BJ (cell line): ENCODE data around the gene ESR1. TPM values are rescaled to one million over a fixed set of nuclear protein-coding genes. Genes with fewer than 3 reads are reported as not detected.
A peak's percentile ranks its signal among the peaks of the same experiment; 100 is the strongest.

Experiments
- CTCF ChIA-PET: fragments of 350-600 bp; formaldehyde crosslinking; extraction: SDS; loops from one replicate; lab custom pipeline; 2021; ENCODE audit warnings: antibody characterized with exemption, inconsistent platforms; lab: Yijun Ruan, JAX
- POLR2A ChIA-PET: fragments of 300-600 bp; sonication (Branson Sonifier 250); formaldehyde crosslinking; extraction: SDS; loops from one replicate; lab custom pipeline; 2021; ENCODE audit warnings: antibody characterized with exemption; lab: Charles Lee
- DNase-seq: peaks from one replicate; pipeline ENCODE4 v3.0.0-alpha.2; 2011; ENCODE audit warnings: low read depth
- H3K27me3 ChIP-seq: 2 replicates; pipeline ENCODE4 v1.6.0; 2011; ENCODE audit warnings: low read length; ENCODE audit not compliant: control insufficient read depth, insufficient read depth
- H3K36me3 ChIP-seq: 2 replicates; pipeline ENCODE4 v1.5.1; 2011; ENCODE audit warnings: low read length; ENCODE audit not compliant: control insufficient read depth, insufficient read depth
- H3K4me3 ChIP-seq: 2 replicates; pipeline ENCODE4 v1.5.1; 2011; ENCODE audit warnings: low read depth, mild to moderate bottlenecking, control low read depth, low read length
- CTCF ChIP-seq: IDR thresholded peaks from 2 replicates; pipeline ENCODE4 v1.5.1; 2011; ENCODE audit warnings: low read depth, mild to moderate bottlenecking, control low read depth, inconsistent platforms, low read length, moderate library complexity; ENCODE audit not compliant: insufficient read depth
- polyA plus RNA-seq: library from polyadenylated mRNA; depleted of rRNA; stranded (reverse); fragments of >200 nt; gene quantifications from 2 replicates; pipeline ENCODE4 v1.2.3, GENCODE V29; 2011

Gene ESR1
- polyA plus RNA-seq, 1 experiment: not detected

- Histone ChIP-seq H3K4me3 (no peak overlapping the region), H3K36me3 (no peaks in the 10 kb centered on the region; the same call in 1 of the 2 replicates), H3K27me3 (no peaks in the 10 kb centered on the region)
- ChIA-PET CTCF (no interaction called here), POLR2A (no interaction called here)
- DNase-seq: no peak
- no peak for TF ChIP-seq CTCF
Measured at GRCh38 chr6:152170313-152170701, 362.8 kb downstream of the ESR1 start.

GRCh38 chr6:152170702-152171667, 363.5 kb downstream of the ESR1 start:
- ChIA-PET CTCF (no interaction called here), POLR2A (no interaction called here)
- DNase-seq: no peak

GRCh38 chr6:152173321-152173720, 365.8 kb downstream of the ESR1 start:
- peaks cover 1% of the 10 kb centered on the region; the same call in 1 of the 2 replicates for H3K36me3 ChIP-seq
- H3K27me3 ChIP-seq: no peaks in the 10 kb centered on the region
- ChIA-PET CTCF (no interaction called here), POLR2A (no interaction called here)
- H3K4me3 ChIP-seq: no peak overlapping the region
- peak; percentile 19 for DNase-seq
- TF ChIP-seq CTCF: no peak

More at GRCh38 chr6:152170702-152171667, 363.5 kb downstream of the ESR1 start:
- Histone ChIP-seq H3K27me3 (no peaks in the 10 kb centered on the region), H3K36me3 (no peaks in the 10 kb centered on the region; the same call in 1 of the 2 replicates), H3K4me3 (no peak overlapping the region)
- no peak for TF ChIP-seq CTCF

GRCh38 chr6:152173957-152174356, 366.5 kb downstream of the ESR1 start:
- CTCF ChIA-PET: no interaction called here
- DNase-seq: no peak
- no peak overlapping the region for H3K4me3 ChIP-seq
- TF ChIP-seq CTCF: no peak
- peaks cover 1% of the 10 kb centered on the region; the same call in 1 of the 2 replicates for H3K36me3 ChIP-seq
- POLR2A ChIA-PET: no interaction called here
- H3K27me3 ChIP-seq: no peaks in the 10 kb centered on the region

GRCh38 chr6:152176268-152176667, 368.8 kb downstream of the ESR1 start:
- no peak for TF ChIP-seq CTCF
- POLR2A ChIA-PET: no interaction called here
- Histone ChIP-seq H3K4me3 (no peak overlapping the region), H3K27me3 (no peaks in the 10 kb centered on the region), H3K36me3 (peaks cover 1% of the 10 kb centered on the region; the same call in 1 of the 2 replicates)
- no peak for DNase-seq
- CTCF ChIA-PET: interaction anchor here (0.5 to 1.3 kb wide), 4 partner anchors 9 to 486 kb away, joined by 3 to 4 read pairs (median 4); no protein-coding TSS in a partner anchor
